Measurements from ENCODE around the gene GPX1.
A peak's percentile ranks its signal among the peaks of the same experiment; 100 is the strongest.

Gene GPX1

DNA sequence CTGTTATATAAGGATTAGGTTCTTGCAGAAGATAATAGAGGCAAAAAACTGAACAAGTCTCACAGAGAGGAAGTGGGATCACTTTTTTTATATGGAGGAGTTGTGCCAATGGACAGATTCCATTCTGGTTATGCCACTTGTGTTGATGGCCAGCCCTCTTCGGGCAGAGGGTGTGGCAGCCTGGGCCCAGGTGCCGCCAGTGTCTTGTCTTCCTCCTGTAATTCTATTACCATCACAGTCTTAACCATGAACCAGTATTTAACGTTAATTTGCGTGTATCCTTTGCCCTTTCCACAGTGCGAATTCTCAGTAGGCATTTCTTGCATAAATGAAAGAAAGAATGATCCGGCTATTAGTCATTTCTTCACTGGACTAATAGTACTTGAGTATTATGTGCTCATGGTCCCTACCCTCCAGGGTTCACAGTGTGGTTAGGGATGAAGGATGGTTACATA is 11.3 kb downstream of the GPX1 start:
- H3K4me3 ChIP-seq (replicated peaks; ENCODE audit: low read depth, low read length): no peak overlapping the region
- TF ChIP-seq, protein P1, sequence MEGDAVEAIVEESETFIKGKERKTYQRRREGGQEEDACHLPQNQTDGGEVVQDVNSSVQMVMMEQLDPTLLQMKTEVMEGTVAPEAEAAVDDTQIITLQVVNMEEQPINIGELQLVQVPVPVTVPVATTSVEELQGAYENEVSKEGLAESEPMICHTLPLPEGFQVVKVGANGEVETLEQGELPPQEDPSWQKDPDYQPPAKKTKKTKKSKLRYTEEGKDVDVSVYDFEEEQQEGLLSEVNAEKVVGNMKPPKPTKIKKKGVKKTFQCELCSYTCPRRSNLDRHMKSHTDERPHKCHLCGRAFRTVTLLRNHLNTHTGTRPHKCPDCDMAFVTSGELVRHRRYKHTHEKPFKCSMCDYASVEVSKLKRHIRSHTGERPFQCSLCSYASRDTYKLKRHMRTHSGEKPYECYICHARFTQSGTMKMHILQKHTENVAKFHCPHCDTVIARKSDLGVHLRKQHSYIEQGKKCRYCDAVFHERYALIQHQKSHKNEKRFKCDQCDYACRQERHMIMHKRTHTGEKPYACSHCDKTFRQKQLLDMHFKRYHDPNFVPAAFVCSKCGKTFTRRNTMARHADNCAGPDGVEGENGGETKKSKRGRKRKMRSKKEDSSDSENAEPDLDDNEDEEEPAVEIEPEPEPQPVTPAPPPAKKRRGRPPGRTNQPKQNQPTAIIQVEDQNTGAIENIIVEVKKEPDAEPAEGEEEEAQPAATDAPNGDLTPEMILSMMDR (IDR thresholded peaks at IDR 0.05; ENCODE audit: low read depth, low read length, missing control alignments): no peak
- DNase-seq (ENCODE audit: extremely low read depth, low read depth): no peak

DNA sequence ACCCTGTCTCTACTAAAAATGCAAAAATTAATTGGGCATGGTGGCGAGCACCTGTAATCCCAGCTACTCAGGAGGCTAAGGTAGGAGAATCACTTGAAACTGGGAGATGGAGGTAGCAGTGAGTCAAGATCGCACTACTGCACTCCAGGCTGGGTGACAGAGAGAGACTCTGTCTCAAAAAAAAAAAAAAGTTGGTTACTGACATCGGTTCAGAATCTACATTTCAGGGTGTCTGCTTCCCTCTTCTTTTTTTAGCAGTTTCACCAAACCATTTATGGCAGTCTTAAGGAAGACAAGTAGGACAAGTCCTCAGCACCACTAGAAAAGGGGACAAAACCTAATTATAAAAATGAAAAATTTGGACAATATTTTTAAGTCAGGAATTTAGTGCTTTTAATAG is 15.0 kb downstream of the GPX1 start:
- TF ChIP-seq, protein P1 (IDR thresholded peaks at IDR 0.05; ENCODE audit: low read depth, low read length, missing control alignments): no peak
- no peak overlapping the region for H3K4me3 ChIP-seq (replicated peaks; ENCODE audit: low read depth, low read length)
- no peak for DNase-seq (ENCODE audit: extremely low read depth, low read depth)

DNA sequence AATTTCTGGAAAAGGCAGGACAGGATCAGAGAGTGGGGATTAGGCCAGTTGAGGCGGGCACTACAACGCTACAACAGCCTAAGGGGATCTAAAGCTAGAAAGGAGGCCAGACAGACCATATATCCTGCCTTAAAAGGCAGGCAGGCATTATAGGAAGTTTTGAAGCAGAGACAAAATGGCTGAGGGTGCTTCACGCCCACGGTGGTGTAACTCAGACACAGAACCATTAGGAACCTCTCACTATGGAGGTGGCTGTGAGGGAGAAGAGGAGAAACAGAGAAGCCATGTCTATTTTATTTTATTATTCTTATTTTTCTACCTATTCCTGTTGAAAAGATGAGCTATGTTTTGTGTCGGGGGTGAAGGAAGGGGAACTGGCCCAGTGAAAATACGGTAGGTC is 16.2 kb downstream of the GPX1 start:
- no peak for DNase-seq (ENCODE audit: extremely low read depth, low read depth)
- no peak overlapping the region for H3K4me3 ChIP-seq (replicated peaks; ENCODE audit: low read depth, low read length)
- TF ChIP-seq, protein P1 (IDR thresholded peaks at IDR 0.05; ENCODE audit: low read depth, low read length, missing control alignments): no peak

DNA sequence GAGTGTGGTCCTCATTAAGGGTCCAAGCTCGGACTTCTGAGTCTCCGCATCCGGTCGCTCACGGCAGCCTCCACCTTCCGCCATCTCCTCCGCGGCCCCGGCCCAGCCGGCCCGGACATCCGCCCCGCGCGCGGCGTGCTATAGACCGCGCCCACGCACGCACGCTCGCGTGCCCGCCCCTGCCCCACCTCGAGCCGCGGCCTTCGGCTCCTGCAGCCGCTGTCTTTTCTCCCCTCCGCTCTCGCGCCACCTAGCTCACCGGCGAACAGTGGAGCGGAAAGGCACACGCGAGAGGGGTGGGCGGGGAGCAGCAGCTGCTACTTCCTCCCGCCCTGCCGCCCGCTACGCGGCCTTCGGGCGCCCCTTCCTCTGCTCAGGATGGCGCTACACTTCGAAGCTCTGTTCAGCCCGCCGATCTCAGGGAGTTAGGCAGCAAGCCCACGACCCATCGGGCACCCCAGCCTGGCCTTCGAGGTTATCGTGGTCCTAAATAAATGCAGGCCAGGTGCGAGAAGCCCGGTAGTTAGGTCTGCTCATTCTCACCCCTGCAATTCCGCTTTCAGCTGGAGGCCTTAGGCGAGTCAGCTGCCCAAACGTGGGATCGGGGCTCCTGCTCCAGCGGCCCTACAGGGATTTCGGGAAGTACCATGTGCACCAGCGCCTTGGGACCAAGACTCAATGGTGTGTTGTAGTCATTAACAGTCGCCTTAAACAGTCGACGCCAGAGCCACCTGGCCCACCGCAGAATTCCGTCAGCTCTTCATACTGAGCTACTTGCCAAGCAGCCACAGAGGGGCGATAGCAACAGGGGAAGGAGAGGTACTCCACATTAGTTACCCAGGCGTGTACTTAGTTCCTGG is 18.0 kb downstream of the GPX1 start, which contains the start of gene USP4:
TSS of gene USP4 (minus strand) at position 113 of the 860 bp plus-strand sequence. CDS start at position 84, 29 bp downstream.
- peak; percentile 70 for DNase-seq (ENCODE audit: extremely low read depth, low read depth)

DNA sequence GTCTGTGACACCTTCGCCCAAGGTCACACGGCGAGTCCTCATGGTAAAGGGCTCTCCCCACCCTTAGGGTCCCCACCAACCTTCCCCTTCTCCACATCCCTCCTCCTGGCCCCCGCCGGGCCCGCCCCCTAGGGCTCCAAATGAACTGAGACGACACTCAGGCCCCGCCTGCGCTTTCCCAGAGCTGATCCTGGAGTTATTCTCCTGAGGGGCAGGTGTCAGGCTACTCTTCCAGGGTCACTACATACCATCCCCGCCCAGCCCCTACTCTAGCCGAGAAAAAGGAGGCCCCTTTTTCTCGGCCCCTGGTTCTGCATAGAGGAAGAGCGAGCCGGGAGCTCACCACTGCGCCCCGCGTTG is 18.6 kb downstream of the GPX1 start:
- TF ChIP-seq, protein P1 (IDR thresholded peaks at IDR 0.05; ENCODE audit: low read depth, low read length, missing control alignments): no peak
- DNase-seq (ENCODE audit: extremely low read depth, low read depth): no peak
- H3K4me3 ChIP-seq (replicated peaks; ENCODE audit: low read depth, low read length): peak overlapping the region; percentile 76

More for the DNA sequence above, 18.0 kb downstream of the GPX1 start, which contains the start of gene USP4:
- H3K4me3 ChIP-seq (replicated peaks; ENCODE audit: low read depth, low read length): peak within 1 kb of the TSS; percentile 76
- TF ChIP-seq, protein P1 (IDR thresholded peaks at IDR 0.05; ENCODE audit: low read depth, low read length, missing control alignments): peak; percentile 50

DNA sequence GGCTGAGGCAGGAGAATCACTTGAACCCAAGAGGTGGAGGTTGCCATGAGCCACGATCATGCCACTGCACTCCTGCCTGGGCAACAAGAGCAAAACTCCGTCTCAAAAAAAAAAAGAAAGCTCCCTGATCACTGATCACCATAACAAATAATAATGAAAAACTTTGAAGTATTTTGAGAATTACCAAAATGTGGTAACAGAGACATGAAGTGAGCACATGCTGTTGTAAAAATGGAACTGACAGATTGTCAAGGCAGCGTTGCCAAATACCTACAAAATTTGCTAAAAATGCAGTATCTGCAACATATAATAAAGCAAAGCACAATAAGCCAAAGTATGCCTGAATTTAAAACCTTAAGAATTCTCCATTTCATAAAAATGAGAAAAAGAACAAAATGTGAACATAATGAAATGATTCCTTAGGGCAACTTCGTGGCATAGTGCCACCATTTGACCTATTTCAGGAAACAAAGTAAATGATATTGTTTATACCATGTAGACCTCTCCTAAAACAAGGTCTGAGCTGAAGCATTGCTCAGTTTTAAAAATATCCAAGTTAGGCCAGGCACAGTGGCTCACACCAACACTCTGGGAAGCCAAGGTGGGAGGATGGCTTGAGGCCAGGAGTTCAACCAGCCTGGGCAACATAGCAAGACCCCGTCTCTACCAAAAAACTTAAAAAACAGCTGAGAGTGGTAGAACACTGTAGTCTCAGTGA is 24.1 kb downstream of the GPX1 start:
- no peak overlapping the region for H3K4me3 ChIP-seq (replicated peaks; ENCODE audit: low read depth, low read length)
- TF ChIP-seq, protein P1 (IDR thresholded peaks at IDR 0.05; ENCODE audit: low read depth, low read length, missing control alignments): no peak
- no peak for DNase-seq (ENCODE audit: extremely low read depth, low read depth)

All from HFF-Myc (cell line).